ENCODE measurements around the gene GULP1.
"Not testable (repeated sequence)": the region's sequence is repeated elsewhere in the genome, so short reads cannot be mapped to it uniquely, and the experiment has no call there.

Gene GULP1

DNA sequence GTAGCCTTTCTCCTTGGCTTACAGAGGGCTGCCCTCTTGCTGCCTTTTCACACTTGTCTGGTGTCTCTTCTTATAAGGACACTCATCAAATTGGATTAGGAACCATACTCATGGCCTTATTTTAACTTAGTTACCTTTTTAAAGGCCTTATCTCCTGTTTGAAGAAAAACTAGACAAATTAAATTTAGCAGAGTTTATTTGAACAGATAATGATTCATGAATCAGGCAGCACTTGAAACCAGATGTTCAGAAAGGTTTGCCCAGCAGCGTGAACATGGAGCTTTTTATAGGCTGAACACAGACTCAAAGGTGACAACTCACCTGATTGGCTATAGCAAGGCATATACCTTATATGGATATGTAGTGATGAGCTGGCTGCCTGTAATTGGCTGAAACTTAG, 238.0 kb downstream of the GULP1 start:
- DNase-seq (ENCODE audit: low read depth), result no peak

DNA sequence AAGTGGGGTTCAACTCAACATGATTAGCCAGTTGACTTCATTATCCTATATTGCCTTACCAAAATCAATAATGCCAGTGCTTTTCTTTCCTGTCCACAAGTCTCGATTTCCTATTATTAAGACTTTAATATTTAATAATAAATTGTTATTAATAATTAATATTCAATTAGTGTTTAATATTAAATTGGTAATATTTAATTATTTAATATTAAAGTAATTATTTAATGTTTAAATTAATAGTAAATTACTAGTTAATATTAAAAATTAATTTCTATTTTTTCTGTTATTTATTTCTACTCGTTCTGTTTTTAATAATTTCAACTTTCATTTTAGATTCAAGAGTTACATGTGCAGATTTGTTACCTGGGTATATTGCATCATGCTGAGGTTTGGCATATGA, 243.2 kb downstream of the GULP1 start:
- no peak for DNase-seq (ENCODE audit: low read depth)

DNA sequence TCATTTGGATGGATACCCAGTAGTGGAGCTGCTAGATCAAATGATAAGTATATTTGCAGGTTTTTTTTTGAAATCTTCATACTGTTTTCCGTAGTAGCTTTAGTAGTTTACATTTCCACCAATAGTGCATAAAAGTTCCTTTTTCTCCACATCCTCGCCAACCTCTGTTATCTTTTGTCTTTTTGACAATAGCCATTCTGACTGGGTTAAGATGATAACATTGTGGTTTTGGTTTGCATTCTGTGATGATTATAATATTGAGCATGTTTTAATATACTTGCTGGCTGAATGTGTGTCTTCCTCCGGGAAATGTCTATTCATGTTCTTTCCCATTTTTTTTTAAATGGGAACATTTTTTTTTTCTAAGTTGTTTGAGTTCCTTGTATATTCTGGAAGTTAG, 260.0 kb downstream of the GULP1 start:
- no peak for DNase-seq (ENCODE audit: low read depth)

DNA sequence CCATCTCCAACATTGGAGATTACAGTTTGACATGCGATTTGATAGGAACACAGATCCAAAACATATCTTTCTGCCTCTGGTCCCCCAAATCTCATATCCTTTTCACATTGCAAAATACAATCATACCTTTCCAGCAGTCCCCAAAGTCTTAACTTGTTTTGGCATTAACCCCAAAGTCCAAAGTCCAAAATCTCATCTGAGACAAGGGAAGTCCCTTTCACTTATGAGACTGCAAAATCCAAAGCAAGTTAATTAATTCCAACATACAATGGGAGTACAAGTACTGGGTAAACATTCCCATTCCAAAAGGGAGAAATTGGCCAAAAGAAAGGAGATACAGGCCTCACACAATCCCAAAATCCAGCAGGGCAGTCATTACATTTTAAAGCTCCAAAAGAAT, 265.4 kb downstream of the GULP1 start:
- no peak for DNase-seq (ENCODE audit: low read depth)

DNA sequence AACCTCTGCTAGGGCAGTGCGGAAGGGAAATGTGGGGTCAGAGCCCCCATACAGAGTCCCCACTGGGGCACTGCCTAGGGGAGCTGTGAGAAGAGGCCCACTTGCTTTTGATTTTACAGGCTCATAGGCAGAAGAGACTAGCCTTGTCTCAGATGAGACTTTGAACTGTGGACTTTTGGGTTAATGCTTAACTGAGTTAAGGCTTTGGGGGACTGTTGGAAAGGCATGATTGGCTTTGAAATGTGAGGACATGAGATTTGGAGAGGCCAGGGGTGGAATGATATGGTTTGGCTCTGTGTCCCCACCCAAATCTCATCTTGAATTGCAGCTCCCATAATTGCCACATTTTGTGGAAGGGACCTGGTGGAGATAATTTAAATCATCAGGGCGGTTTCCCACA, 267.8 kb downstream of the GULP1 start:
- DNase-seq (ENCODE audit: low read depth), result not testable (repeated sequence)

DNA sequence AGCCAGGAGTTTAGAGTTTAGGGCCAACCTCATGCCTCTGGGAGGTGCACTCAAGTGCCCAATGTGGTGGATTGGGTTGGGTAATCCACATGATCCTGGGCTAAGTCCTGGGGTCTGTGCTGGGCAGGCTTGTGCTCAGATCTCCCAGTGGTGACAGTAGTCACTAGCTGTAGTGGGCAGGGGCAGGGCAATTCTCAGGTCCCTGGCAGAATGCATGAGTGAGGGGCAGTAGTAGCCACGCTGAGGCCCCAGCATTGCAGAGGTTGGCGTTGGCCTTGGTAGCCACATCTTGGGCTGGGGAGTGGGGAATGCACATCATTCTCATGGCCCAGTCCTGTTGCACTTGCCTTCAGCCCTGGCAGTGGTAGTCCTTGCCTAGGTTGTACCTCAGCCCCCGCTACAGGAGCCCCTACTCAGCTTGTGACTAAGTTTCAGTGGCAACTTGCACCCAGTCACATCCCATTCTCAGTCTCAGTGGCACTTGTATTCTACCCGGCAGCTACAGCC, 269.9 kb downstream of the GULP1 start:
- DNase-seq (ENCODE audit: low read depth), result no peak

DNA sequence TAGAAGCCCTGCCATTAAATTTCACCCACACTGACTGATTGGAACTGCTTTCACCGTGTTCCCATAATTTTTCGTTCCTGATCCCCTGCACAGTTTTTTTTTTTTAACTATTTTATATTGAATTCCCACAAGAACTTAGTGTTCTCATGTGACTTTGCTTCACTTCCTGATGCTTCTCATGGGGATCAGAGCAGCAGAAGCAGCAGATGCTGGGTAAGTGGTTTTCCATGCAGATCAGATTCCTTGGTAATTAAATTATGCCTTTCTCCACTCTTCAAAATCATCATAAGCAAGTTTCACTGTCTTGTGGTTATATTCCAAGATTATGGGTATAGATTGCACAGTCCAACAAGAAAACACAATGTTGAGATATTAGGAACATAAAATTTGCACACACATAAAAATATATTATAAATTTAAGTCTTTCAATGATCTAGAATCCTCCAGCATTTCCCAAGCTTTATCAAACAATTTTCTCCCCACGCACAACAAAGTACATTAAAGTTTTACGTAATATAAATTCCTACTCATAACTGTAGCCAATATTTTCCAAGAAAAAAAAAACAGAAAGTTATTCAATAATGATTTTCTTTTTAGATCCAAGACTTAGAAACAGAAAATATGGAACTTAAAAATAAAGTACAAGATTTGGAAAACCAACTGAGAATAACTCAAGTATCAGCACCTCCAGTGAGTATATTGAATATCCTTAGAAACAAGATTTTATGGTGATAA, 277.9 kb downstream of the GULP1 start:
- DNase-seq (ENCODE audit: low read depth), result no peak

DNA sequence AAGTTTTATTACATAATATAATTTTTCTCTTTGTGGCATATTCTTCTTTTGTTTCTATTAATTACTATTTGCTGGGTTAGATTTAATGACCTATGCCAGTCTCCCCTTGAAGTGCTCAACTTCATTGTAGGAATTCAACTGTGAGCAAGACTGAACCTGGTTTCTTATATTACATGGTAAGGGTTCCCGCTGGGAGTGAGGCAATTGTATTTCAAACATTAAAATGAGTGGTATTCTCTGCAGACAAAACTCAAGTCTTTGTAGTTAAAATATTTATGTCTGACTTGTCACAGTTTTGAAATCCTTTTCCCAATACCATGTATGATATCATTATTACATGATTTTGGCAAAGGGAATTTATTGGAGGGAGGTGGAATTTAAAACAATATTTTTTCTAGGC, 278.7 kb downstream of the GULP1 start:
- no peak for DNase-seq (ENCODE audit: low read depth)

DNA sequence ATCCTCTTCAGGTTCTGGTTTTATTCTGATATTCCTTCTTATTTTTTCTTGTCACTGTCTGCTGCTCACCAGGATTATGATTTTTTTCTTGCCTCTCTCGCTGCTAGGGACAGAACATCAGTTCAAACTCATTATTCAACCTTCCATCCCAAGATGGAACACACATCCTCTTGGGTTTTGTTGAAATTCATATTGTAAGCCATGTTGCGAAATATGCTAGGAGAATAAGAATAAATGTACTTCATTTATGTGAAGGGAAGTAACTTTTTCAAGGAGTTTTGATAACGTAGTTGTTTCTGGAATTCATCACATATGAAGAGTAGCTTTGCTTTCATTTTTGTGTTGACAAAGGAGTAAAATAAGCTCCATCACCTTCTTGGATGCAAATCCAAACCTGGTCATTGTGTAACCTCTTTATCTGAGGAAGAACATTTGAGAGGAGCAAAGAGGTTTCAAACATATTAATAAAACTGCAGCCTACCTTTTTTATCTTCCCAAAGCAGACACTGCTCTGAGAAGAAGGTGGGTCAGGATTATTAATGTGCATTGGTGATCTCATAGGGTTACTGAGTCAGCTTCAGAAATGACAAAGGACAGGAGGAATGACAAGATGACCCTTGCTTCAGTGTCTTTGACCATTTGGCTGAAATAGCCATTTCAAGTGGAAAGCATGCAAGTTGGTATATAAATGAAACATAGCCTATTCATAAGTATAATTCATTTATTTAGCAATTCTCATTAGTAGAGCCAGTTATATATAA, 280.0 kb downstream of the GULP1 start:
- DNase-seq (ENCODE audit: low read depth), result no peak

DNA sequence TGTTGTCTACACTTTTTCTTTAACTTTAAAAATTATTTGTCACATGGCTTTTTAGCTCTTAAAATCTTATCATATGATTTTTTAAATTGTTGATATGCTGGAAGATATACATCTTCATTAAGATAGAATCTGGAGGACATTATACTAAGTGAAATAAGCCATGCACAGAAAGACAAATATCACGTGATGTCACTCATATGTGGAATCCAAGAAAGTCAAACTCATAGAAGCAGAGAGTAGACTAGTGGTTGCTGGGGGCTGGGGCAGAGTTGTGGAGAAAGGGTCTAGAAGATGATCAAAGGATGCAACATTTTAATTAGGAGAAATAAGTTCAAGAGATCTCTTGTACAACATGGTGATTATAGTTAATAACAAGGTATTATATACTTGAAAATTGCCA, 280.9 kb downstream of the GULP1 start:
- DNase-seq (ENCODE audit: low read depth), result no peak

DNA sequence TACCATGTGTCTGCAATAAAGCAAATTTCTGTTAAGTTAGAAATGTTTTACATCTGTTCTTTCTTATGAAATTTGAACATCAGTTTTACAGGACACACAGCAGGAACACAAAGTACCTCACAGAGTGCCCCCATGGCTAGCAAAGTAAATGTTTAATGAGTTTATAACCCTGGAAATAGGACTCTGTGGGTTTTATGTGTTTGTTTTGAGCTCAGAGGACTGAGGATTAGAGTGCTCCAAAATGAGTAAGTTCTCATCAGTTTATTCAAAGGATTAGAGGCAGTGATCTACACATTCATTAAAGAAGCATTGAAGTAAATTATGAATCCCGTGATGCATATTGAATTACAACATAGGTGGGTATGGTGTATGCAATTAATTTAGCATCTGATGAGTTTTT, 281.8 kb downstream of the GULP1 start:
- peak; percentile 35 for DNase-seq (ENCODE audit: low read depth)

DNA sequence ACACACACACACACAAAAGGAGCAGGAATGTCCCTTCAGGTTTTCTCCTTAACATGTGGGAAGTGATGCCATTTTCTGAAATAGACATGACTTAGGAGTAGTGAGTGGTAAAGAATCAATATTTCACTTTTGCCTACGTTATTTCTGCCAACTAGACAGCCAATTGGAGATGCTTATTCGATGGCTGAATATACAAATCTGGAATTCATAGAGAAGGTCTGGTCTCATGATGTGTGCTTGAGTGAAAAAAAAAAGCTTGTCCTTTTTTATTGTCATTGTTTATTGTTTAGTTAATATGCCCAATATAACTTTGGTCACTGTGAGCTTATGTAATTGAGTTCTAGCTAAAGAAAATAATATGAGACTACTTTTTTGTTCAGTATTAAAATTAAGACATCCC, 284.3 kb downstream of the GULP1 start:
- DNase-seq (ENCODE audit: low read depth), result no peak

DNA sequence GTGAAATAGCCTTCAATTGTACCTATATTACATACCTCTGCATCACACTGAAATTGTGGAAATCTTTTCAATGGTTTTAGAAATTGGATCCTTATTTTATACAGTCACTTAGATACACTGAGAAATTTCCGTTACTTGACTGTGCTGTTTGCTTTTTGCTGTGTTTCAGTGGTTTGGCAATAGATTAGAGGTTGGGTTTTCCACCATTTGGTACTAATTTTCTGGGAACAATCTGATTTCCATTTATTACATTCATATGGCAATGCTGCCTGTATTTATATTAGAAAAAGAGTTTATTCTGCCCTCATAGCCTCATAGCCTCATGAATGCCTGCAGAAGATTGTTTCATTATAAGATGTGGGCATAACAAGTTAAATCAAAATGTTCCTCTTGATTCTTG, 285.0 kb downstream of the GULP1 start:
- DNase-seq (ENCODE audit: low read depth), result peak; percentile 73

DNA sequence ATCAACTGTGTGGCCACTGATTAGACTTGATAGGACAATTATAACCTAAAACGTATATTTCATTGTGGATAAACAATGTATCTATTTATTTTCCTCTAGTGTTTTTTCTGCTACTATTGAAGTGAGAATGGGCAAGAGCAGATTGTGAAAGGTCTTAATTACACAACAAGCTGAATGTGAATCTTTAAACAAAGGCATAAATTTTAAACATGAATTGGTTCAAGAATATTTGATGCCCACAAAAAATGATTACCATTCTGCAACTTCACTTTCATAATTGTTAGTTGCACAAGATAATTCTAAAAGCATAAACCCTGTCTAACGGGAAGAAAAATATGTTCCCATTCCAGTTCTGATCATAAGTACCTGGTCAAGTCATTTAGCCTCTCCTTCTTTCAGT, 285.6 kb downstream of the GULP1 start:
- DNase-seq (ENCODE audit: low read depth), result no peak

DNA sequence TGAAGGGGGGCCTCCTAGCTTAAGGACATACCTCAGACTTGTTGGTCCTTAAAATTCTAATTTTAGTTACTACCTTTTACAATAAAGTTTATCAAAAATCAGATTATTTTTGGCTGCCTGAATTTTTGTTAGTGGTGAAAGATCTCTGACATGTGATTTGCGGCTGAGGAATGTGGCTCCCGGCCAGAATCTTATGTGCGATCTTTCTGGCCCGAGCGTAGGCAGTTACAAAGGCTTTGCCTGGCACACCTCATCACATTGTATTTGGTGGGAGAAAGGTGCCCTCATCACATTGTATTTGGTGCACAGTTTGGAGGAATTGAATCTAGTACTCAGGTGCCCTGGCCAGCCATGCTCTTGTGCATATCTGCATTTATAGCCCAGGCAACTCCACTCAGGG, 289.1 kb downstream of the GULP1 start:
- DNase-seq (ENCODE audit: low read depth), result no peak

DNA sequence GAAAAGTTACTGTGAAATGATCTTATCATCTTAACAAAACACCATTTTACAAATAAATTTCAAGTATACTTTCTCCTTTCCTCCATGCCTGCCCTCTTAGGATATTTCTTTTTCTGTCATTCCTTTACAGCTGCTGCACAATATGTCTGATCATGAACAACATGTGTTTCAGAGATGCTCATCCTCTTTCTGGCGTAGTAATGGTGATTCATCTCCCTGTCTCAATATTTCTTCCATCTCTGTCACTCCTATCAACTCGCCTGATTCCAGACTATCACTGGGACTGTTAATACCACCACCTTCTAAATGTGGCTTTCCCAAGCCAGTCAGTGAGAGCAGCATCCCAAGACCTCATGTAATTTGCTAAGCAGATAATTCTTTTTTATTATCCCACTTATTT, 290.5 kb downstream of the GULP1 start:
- DNase-seq (ENCODE audit: low read depth), result no peak

DNA sequence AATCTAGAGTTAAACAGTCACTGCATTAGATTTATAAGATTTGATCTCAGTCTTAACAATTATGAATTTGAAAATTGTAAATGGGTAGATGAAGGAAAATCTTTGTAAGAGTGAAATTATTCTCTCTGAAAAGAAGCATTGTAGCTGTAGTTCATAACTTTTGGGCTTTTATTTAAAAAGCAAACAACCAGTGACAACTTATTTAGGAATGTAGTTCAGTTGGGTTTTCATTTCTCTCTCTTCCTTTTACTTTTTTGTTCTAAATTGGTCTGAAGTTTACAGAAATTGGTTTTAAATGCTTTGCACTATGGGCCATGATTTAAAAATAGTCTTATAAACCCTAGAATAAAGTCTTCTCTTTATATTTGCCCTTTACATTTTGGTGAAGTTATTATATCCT, 296.6 kb downstream of the GULP1 start:
- no peak for DNase-seq (ENCODE audit: low read depth)

DNA sequence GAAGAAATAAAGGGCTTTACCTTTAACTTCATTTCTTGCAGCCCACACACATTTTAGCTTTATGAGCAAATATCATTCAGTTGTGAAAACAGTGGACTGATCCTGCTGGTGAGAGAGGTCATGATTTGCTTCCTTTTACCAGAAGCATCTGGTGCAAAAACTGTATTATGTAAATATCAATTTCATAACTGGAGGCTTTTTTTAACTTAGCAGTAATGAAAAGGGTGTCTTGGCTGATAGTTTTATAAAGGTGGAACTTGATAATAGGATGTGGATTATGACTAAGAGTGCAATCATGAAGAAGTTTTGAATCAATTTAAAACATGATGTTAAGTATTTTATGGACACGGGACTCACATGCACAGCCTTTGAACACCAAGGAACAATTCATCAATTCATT, 304.4 kb downstream of the GULP1 start:
- DNase-seq (ENCODE audit: low read depth), result no peak

DNA sequence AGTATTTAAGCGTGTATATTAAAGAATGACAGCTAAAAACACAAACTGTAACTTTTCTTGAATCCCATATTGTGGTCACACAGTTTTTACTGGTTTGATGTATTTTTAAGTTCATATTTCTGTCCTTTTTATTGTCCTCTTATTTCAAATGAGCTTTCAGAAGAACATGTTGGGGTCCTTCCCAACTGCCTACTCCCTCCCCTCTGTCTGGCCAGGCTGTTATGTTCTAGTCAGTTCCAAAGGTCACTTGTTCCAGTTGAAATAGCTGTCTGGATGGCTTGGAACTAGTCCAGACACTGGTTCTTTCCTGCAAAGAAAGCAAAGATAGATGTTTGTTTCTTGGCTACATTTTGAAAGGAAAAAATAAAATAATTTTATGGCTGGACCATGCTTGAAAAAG, 306.9 kb downstream of the GULP1 start:
- no peak for DNase-seq (ENCODE audit: low read depth)

DNA sequence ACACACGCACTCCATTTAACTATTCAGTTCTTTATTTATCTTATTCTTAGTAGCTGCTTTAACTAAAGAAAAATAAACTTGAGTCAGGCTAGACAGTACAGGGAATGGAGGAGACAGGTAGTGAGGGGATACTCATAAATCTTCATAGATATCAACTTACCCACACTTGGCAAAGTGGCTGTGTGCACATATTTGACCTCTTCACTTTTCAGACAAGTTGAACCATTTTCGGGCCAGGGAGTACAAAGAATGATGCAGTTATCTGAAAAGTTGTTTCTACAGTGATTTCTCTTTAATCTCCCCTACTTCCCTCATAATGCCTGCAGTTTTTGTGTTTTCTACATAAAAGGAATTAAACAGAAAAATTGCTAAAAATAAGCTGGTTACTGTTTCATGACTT, 307.5 kb downstream of the GULP1 start:
- no peak for DNase-seq (ENCODE audit: low read depth)

DNA sequence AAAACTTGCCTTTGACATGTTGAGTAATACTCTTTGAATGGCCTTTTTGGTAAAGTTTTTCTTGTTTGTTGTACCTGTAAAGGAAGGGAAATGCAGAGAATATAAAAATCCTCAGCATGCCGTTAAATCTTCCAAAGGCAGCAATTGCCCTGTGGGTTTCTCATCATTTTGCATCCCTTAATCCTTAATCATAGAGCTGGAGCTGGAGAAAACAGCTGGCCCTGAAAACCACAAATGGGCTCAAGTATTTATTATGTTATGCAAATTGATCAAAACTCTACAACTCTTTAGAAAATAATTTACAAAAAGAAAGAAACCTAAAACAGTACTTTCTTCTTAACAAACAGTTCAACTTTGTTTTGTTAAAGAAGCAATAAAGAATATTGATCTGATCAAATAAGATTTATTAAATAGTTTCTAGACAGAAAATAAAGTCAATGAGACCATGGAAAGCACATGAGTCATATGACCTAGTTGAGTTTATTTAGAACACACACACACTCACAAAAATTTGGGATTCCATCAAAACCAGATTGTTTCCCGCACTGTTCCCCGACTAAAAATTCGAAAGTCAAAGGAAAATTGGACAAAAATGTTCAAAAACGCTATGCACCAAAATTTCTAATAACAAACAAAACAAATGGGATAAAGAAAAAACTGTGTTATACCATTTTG, 309.0 kb downstream of the GULP1 start:
- DNase-seq (ENCODE audit: low read depth), result no peak

DNA sequence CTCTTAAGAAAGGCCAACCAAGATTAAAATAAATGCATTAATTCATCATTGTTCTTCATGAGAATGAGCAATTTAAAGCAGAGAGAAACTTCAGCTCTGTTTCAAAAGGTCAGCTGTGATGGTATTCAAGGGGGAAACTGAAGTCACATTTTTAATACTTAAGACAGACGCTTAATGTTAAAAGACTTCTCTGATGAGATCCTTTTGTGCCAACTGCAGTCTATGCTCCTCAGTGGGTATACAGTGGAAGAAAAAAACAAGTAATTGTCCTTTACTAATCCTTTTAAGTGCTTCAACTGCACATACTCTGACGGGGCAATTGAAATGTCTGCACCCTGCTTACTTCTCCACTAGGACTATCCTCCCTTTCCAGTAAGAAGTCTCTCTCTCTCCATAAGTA, 309.7 kb downstream of the GULP1 start:
- DNase-seq (ENCODE audit: low read depth), result no peak

DNA sequence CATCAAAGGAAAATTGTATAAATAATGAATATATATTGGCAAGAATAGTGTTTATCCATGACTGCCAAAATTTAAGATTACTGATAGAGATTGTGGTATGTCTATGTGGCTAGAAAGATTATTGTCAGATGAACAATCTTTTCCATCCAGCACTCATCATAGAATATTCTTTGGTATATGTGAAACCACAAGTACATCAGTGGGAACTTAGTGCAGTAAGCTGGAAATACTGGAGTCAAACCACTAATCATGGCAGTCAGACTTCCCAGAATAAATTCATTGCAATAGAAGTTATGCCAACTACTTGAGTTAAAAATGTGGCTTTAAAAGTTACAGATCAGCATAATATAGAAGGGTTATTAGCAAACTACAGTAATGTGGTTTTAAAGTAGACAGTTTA, 310.3 kb downstream of the GULP1 start:
- no peak for DNase-seq (ENCODE audit: low read depth)
